Endothelial cell of umbilical vein (primary cell): Measurements from ENCODE around the gene APLP2. TPM values are rescaled to one million over a fixed set of nuclear protein-coding genes. Genes with fewer than 3 reads are reported as not detected.

Experiments
- BruUV-seq: library from RNA; stranded (reverse); fragments of 400-500 nt; replicated peaks from 2 replicates; lab custom pipeline; 2021; lab: Mats Ljungman, UMichigan
- CTCF ChIA-PET: fragments of 300-600, 350-600 bp; sonication (Branson Sonifier 250); formaldehyde crosslinking; loops from one replicate; lab custom pipeline; 2021; ENCODE audit warnings: antibody characterized with exemption, inconsistent platforms; lab: Charles Lee
- POLR2A ChIA-PET: fragments of 300-600, 350-600 bp; sonication (Branson Sonifier 250); formaldehyde crosslinking; loops from one replicate; lab custom pipeline; 2021; ENCODE audit warnings: antibody characterized with exemption, inconsistent platforms; lab: Charles Lee
- DNase-seq: peaks from one replicate; pipeline ENCODE4 v3.0.0-alpha.2; 2011; ENCODE audit warnings: low read depth, low spot score
- FAIRE-seq: peaks from 2 replicates; lab custom pipeline; 2011; peaks lifted over from hg19 to GRCh38; lab: Jason Lieb, UNC
- H2AFZ ChIP-seq: 2 replicates; pipeline ENCODE4 v1.6.0; 2012; ENCODE audit warnings: low read depth, low read length, control low read depth, inconsistent platforms
- H3K27ac ChIP-seq: 2 replicates; pipeline ENCODE4 v1.5.1; 2011; ENCODE audit warnings: low read depth, mild to moderate bottlenecking, control low read depth, low read length, moderate library complexity; ENCODE audit not compliant: insufficient read depth
- H3K27me3 ChIP-seq, 2 experiments: 2 replicates each; pipeline versions ENCODE4 v1.6.0 to v1.6.1; 2011; ENCODE audit warnings: low read length in 2 of 2, mixed read lengths in 1 of 2; ENCODE audit not compliant: control insufficient read depth in 2 of 2, insufficient read depth in 2 of 2
- H3K36me3 ChIP-seq, 2 experiments: 2 replicates in 1 of 2; 3 replicates in 1 of 2; pipeline ENCODE4 v1.5.1; 2011; ENCODE audit warnings: low read length in 2 of 2, mild to moderate bottlenecking in 1 of 2, moderate library complexity in 1 of 2; ENCODE audit not compliant: control insufficient read depth in 2 of 2, insufficient read depth in 2 of 2; ENCODE audit errors: extremely low read depth in 1 of 2
- H3K4me1 ChIP-seq: 3 replicates; pipeline ENCODE4 v1.5.1; 2011; ENCODE audit warnings: mild to moderate bottlenecking, low read length; ENCODE audit not compliant: control insufficient read depth, insufficient read depth; ENCODE audit errors: extremely low read depth
- H3K4me2 ChIP-seq: 2 replicates; pipeline ENCODE4 v1.6.1; 2011; ENCODE audit warnings: low read length, control low read depth, mixed read lengths; ENCODE audit not compliant: insufficient read depth
- H3K4me3 ChIP-seq, 3 experiments: fragments of 200-600 bp in 1 of 3; sonication (generic), shearing (Covaris generic) in 1 of 3; replicated peaks in 1 of 3; 2 replicates each; pipeline ENCODE4 v1.5.1; 2011 to 2016; ENCODE audit warnings: control low read depth in 3 of 3, low read length in 3 of 3, mild to moderate bottlenecking in 2 of 3, inconsistent platforms in 1 of 3, low read depth in 1 of 3, moderate library complexity in 1 of 3; ENCODE audit not compliant: insufficient read depth in 1 of 3
- H3K79me2 ChIP-seq: 2 replicates; pipeline ENCODE4 v1.6.0; 2012; ENCODE audit warnings: low read length, inconsistent platforms; ENCODE audit not compliant: control insufficient read depth, insufficient read depth
- H3K9ac ChIP-seq: replicated peaks from 2 replicates; pipeline ENCODE3; 2011; ENCODE audit warnings: low read length, control low read depth; ENCODE audit not compliant: insufficient read depth; ENCODE audit errors: extremely low read depth
- H3K9me1 ChIP-seq: replicated peaks from 3 replicates; pipeline ENCODE4 v1.6.0; 2011; ENCODE audit warnings: mild to moderate bottlenecking, low read length; ENCODE audit not compliant: control insufficient read depth, insufficient read depth; ENCODE audit errors: extremely low read depth
- H3K9me3 ChIP-seq: replicated peaks from 2 replicates; pipeline ENCODE4 v1.5.1; 2012; ENCODE audit warnings: low read length, inconsistent platforms; ENCODE audit not compliant: control insufficient read depth, insufficient read depth
- H4K20me1 ChIP-seq: replicated peaks from 2 replicates; pipeline ENCODE3; 2011; ENCODE audit warnings: mild to moderate bottlenecking, low read length; ENCODE audit not compliant: control insufficient read depth, insufficient read depth; ENCODE audit errors: extremely low read depth
- CTCF ChIP-seq, 2 donors: IDR thresholded peaks; 1 replicate in 1 of 2; 2 replicates in 1 of 2; pipeline ENCODE4 v1.5.1; 2011; ENCODE audit warnings: low read length in 2 of 2, mild to moderate bottlenecking in 2 of 2, moderate library complexity in 2 of 2, control low read depth in 1 of 2, inconsistent platforms in 1 of 2, low read depth in 1 of 2; ENCODE audit not compliant: insufficient read depth in 1 of 2; ENCODE audit errors: extremely low read depth in 1 of 2
- EZH2 ChIP-seq: IDR thresholded peaks from 2 replicates; pipeline ENCODE4 v1.6.1; 2012; ENCODE audit warnings: borderline replicate concordance, low read depth, mild to moderate bottlenecking, moderate library complexity, low read length, inconsistent platforms; ENCODE audit not compliant: severe bottlenecking
- FOS ChIP-seq: IDR thresholded peaks from 2 replicates; pipeline ENCODE4 v1.6.1; 2011; ENCODE audit warnings: mild to moderate bottlenecking, low read length, moderate library complexity, borderline replicate concordance; ENCODE audit not compliant: insufficient read depth
- GATA2 ChIP-seq: IDR thresholded peaks from 2 replicates; pipeline ENCODE4 v1.7.0; 2011; ENCODE audit warnings: low read depth, mild to moderate bottlenecking, moderate library complexity, mixed read lengths, low read length; ENCODE audit not compliant: insufficient read length, insufficient read depth
- JUN ChIP-seq: IDR thresholded peaks from 2 replicates; pipeline ENCODE4 v1.6.1; 2011; ENCODE audit warnings: borderline replicate concordance, low read depth; ENCODE audit not compliant: insufficient read length, insufficient read depth
- MAX ChIP-seq: IDR thresholded peaks from 2 replicates; pipeline ENCODE4 v1.6.1; 2011; ENCODE audit not compliant: insufficient read depth, insufficient read length
- MYC ChIP-seq: IDR thresholded peaks from one replicate; pipeline ENCODE4 v1.6.1; 2011; ENCODE audit warnings: mild to moderate bottlenecking, low read depth, low read length
- POLR2A ChIP-seq: IDR thresholded peaks from 2 replicates; pipeline ENCODE4 v1.6.1; 2012; ENCODE audit warnings: low read depth, mild to moderate bottlenecking, control low read depth, low read length
- POLR2AphosphoS5 ChIP-seq: IDR thresholded peaks from 2 replicates; pipeline ENCODE4 v1.6.1; 2012; ENCODE audit warnings: low read depth, mild to moderate bottlenecking, control low read depth, low read length, moderate library complexity; ENCODE audit not compliant: insufficient read depth
- dilution Hi-C: fragments of 300-500 bp; cut with MboI; formaldehyde crosslinking; loops from one replicate; pipeline ENCODE4 v1.15.0; 2019; ENCODE audit warnings: low sequenced_read_pairs; ENCODE audit not compliant: extremely low pct_ligation_motif_present
- intact Hi-C: fragments of 100-400 bp; cut with micrococcal nuclease; formaldehyde crosslinking; loops from one replicate; pipeline ENCODE4 v1.10.0; 2022
- polyA plus RNA-seq, 4 experiments: library from polyadenylated mRNA; depleted of rRNA in 3 of 4; stranded (reverse) in 3 of 4; unstranded in 1 of 4; fragments of >200 nt; gene quantifications; 2 replicates each; pipeline versions ENCODE4 v1.2.1 to v1.2.3, GENCODE V29; 2011 to 2012; ENCODE audit warnings: missing spikeins in 1 of 4
- total RNA-seq: library from RNA; stranded (reverse); gene quantifications from 2 replicates; pipeline ENCODE4 v1.2.3, GENCODE V29; 2021

APLP2 gene
- total and polyA plus RNA-seq, 2 donors (not counting 3 experiments of a cell fraction or from before 2014, with no cell fraction given): 493 to 543 TPM

GRCh38 chr11:130101661-130102060 lies 32.0 kb downstream of the APLP2 start:
- no peak for TF ChIP-seq POLR2A
- no peak for TF ChIP-seq POLR2AphosphoS5
- no peak for TF ChIP-seq FOS
- no peak for TF ChIP-seq MYC
- TF ChIP-seq JUN: no peak
- TF ChIP-seq GATA2: no peak
- no peak for TF ChIP-seq CTCF (IDR thresholded peaks at IDR 0.05; ENCODE audit: extremely low read depth in 1 of 2, insufficient read depth in 1 of 2, low read depth in 1 of 2, low read length in 2 of 2)
- TF ChIP-seq EZH2: no peak
- TF ChIP-seq MAX: no peak

More at GRCh38 chr11:130101661-130102060, 32.0 kb downstream of the APLP2 start:
- Histone ChIP-seq H3K9me3 (no peaks in the 10 kb centered on the region), H3K27me3 (no peaks in the 10 kb centered on the region), H3K9ac (no peak overlapping the region), H2AFZ (no peak overlapping the region), H3K36me3 (no peaks in the 10 kb centered on the region), H3K9me1 (no peaks in the 10 kb centered on the region), H3K4me1 (peaks cover 55% of the 10 kb centered on the region), H3K4me2 (no peak overlapping the region), H4K20me1 (peaks cover 5% of the 10 kb centered on the region), H3K4me3 (no peak overlapping the region), H3K79me2 (peaks cover 98% of the 10 kb centered on the region), H3K27ac (no peak overlapping the region)
- no TSS peak for BruUV-seq
- dilution Hi-C loops (no loop called here), intact Hi-C loops (no loop called here)
- CTCF ChIA-PET: no interaction called here
- POLR2A ChIA-PET: no interaction called here
- DNase-seq (no peak), FAIRE-seq (no peak)
